ENCODE data around the gene SPPL2C. TPM values are rescaled to one million over a fixed set of nuclear protein-coding genes. Genes with fewer than 3 reads are reported as not detected.

The SPPL2C gene
- total RNA-seq, 6 experiments from 2014 or later: not detected

- ATAC-seq (no peak), DNase-seq (no peak)
- Histone ChIP-seq H3K9me3 (no peaks in the 10 kb centered on the region), H3K36me3 (no peaks in the 10 kb centered on the region), H3K27ac (no peak overlapping the region), H3K27me3 (no peaks in the 10 kb centered on the region), H3K4me3 (no peak overlapping the region), H3K4me1 (no peaks in the 10 kb centered on the region)
- WGBS (ENCODE audit: insufficient coverage, low coverage, low lambda C conversion rate, missing lambda C conversion rate): 70% methylated on average over 2 of the region's 6 CpGs
- intact Hi-C loops (cut with DNase I): no loop called here
- TF ChIP-seq CTCF (IDR thresholded peaks at IDR 0.05) (no peak), POLR2A (IDR thresholded peaks at IDR 0.05) (no peak)
Measured at GRCh38 chr17:45820052-45820780, 24.5 kb upstream of the SPPL2C start.

DNA sequence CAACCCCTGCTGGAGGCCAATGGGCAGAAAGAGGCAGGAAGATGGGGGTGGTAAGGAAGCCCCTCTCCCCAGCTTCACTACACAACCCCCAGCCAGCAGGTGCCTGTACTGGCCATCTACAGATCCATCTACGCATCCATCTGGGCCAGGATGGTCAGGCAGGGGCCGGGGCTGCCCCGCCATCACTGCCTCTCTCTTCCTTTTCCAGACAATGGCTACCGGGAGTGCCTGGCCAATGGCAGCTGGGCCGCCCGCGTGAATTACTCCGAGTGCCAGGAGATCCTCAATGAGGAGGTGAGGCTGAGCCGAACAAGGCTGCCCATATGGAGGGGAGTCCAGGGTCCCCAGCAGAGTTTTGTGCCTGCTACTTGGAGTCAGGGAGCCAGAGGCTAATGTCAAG, 23.5 kb upstream of the SPPL2C start:
- Histone ChIP-seq H3K27ac (no peak overlapping the region), H3K4me1 (no peaks in the 10 kb centered on the region), H3K36me3 (no peaks in the 10 kb centered on the region), H3K9me3 (no peaks in the 10 kb centered on the region), H3K4me3 (no peak overlapping the region), H3K27me3 (no peaks in the 10 kb centered on the region)
- DNase-seq (no peak), ATAC-seq (no peak)
- TF ChIP-seq CTCF (IDR thresholded peaks at IDR 0.05): no peak
- TF ChIP-seq POLR2A (IDR thresholded peaks at IDR 0.05): no peak
- 76% methylated on average over 3 of the region's 9 CpGs for WGBS (ENCODE audit: insufficient coverage, low coverage, low lambda C conversion rate, missing lambda C conversion rate)
- intact Hi-C loops (cut with DNase I): no loop called here

- H3K9me3 ChIP-seq: no peaks in the 10 kb centered on the region
- no peak for DNase-seq
- no peak for TF ChIP-seq POLR2A (IDR thresholded peaks at IDR 0.05)
- TF ChIP-seq CTCF (IDR thresholded peaks at IDR 0.05): no peak
- no peak overlapping the region for H3K4me3 ChIP-seq
- no peak for ATAC-seq
- intact Hi-C loops (cut with DNase I): no loop called here
- H3K27me3 ChIP-seq: no peaks in the 10 kb centered on the region
- no peaks in the 10 kb centered on the region for H3K36me3 ChIP-seq
- no peak overlapping the region for H3K27ac ChIP-seq
- no CpG with 5 or more reads among the region's 10 CpGs for WGBS (ENCODE audit: insufficient coverage, low coverage, low lambda C conversion rate, missing lambda C conversion rate)
- H3K4me1 ChIP-seq: no peaks in the 10 kb centered on the region
Measured at GRCh38 chr17:45823598-45823997, 21.1 kb upstream of the SPPL2C start.

DNA sequence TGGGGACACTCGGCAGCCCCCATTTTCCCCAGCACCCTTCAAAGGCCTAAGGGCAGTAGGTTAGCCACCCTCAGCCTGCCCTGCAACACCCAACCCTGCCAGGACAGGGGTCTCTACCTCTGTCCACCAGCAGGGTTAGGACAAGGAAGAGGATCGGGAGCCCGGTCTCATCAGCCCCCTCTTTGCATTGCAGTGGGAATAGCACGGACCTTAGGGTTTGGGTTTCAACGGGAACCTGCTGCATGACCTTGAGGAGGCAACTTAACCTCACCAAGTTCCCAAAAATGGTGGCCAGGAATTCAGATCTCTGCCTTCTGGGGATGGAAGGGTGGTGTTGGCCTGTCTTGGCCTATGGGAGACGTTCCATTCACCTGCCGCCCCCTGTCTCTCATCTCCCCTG, 20.2 kb upstream of the SPPL2C start:
- DNase-seq (no peak), ATAC-seq (no peak)
- Histone ChIP-seq H3K27ac (no peak overlapping the region), H3K9me3 (no peaks in the 10 kb centered on the region), H3K27me3 (no peaks in the 10 kb centered on the region), H3K4me3 (no peak overlapping the region), H3K4me1 (no peaks in the 10 kb centered on the region), H3K36me3 (no peaks in the 10 kb centered on the region)
- intact Hi-C loops (cut with DNase I): no loop called here
- no peak for TF ChIP-seq POLR2A (IDR thresholded peaks at IDR 0.05)
- no peak for TF ChIP-seq CTCF (IDR thresholded peaks at IDR 0.05)
- 86% methylated on average over 1 of the region's 7 CpGs for WGBS (ENCODE audit: insufficient coverage, low coverage, low lambda C conversion rate, missing lambda C conversion rate)
